OCI-LY7 (cell line): ENCODE results near the gene KLHDC8A.

Experiments
- CTCF ChIP-seq: fragments of 200-600 bp; sonication (generic); conservative IDR thresholded peaks from 2 replicates; pipeline ENCODE4 v1.5.1; 2014; ENCODE audit warnings: mild to moderate bottlenecking, antibody characterized with exemption, low read length, moderate library complexity, mixed read lengths
- EZH2phosphoT487 ChIP-seq: fragments of 200-600 bp; sonication (generic); IDR thresholded peaks from 2 replicates; pipeline ENCODE4 v1.6.1; 2018; ENCODE audit warnings: low read depth, borderline replicate concordance, mild to moderate bottlenecking, mixed run types, antibody characterized with exemption, low read length, moderate library complexity, mixed read lengths

GRCh38 chr1:205291596-205291995, 65.1 kb downstream of the KLHDC8A start:
- TF ChIP-seq CTCF, result no peak
- TF ChIP-seq EZH2phosphoT487, result no peak
